HEK293 (cell line): ENCODE measurements around the gene CACNG4.

ENCODE experiments used
- CTCF ChIA-PET: fragments of 350-600 bp; formaldehyde crosslinking; extraction: SDS; loops from one replicate; lab custom pipeline; 2021; ENCODE audit warnings: antibody characterized with exemption; lab: Yijun Ruan, JAX
- POLR2A ChIA-PET: fragments of 300-600 bp; formaldehyde crosslinking; extraction: SDS; loops from one replicate; lab custom pipeline; 2020; ENCODE audit warnings: antibody characterized with exemption, inconsistent platforms; lab: Yijun Ruan, JAX
- H3K27ac ChIP-seq: fragments of 200-500 bp; sonication (Bioruptor generic); 2 replicates; pipeline ENCODE4 v1.5.1; 2014; ENCODE audit warnings: low read depth, low read length, control low read depth, inconsistent platforms; ENCODE audit errors: extremely low read depth
- H3K36me3 ChIP-seq, 2 experiments: fragments of 200-500 bp in 1 of 2; sonication (Bioruptor generic) in 1 of 2; 1 replicate in 1 of 2; 2 replicates in 1 of 2; pipeline ENCODE4 v1.5.1; 2014 to 2017; ENCODE audit warnings: inconsistent platforms in 2 of 2, low read length in 2 of 2; ENCODE audit not compliant: control insufficient read depth in 2 of 2, insufficient read depth in 1 of 2
- H3K4me1 ChIP-seq: fragments of 200-500 bp; sonication (Bioruptor generic); 2 replicates; pipeline ENCODE4 v1.5.1; 2014; ENCODE audit warnings: mild to moderate bottlenecking, low read length, inconsistent platforms; ENCODE audit not compliant: control insufficient read depth, insufficient read depth
- H3K4me3 ChIP-seq: 2 replicates; pipeline ENCODE4 v1.5.1; 2011; ENCODE audit warnings: low read depth, mild to moderate bottlenecking, control low read depth, low read length, moderate library complexity
- H3K9me3 ChIP-seq: fragments of 200-500 bp; sonication (Bioruptor generic); 2 replicates; pipeline ENCODE4 v1.5.1; 2014; ENCODE audit warnings: low read depth, low read length, inconsistent platforms; ENCODE audit not compliant: control insufficient read depth, insufficient read depth
- GLIS1 ChIP-seq: fragments of 450-650 bp; formaldehyde crosslinking; IDR thresholded peaks from 2 replicates; pipeline ENCODE4 v1.5.1; 2016; ENCODE audit warnings: missing biosample characterization, missing genetic modification characterization
- PBX3 ChIP-seq: sonication (generic); formaldehyde crosslinking; IDR thresholded peaks from 2 replicates; pipeline ENCODE4 v1.8.1; 2022; ENCODE audit warnings: mild to moderate bottlenecking, moderate library complexity, missing genetic modification reagents
- SP7 ChIP-seq: fragments of 450-650 bp; formaldehyde crosslinking; IDR thresholded peaks from 2 replicates; pipeline ENCODE4 v1.5.1; 2016; ENCODE audit warnings: missing biosample characterization, missing genetic modification characterization
- ZEB2 ChIP-seq: fragments of 450-650 bp; formaldehyde crosslinking; IDR thresholded peaks from 2 replicates; pipeline ENCODE4 v1.5.1; 2016; ENCODE audit warnings: missing biosample characterization, missing genetic modification characterization
- ZFP3 ChIP-seq: fragments of 450-650 bp; formaldehyde crosslinking; IDR thresholded peaks from 2 replicates; pipeline ENCODE4 v1.5.1; 2016; ENCODE audit warnings: low read depth, missing biosample characterization, missing genetic modification characterization
- ZFP69B ChIP-seq: fragments of 450-650 bp; formaldehyde crosslinking; IDR thresholded peaks from 2 replicates; pipeline ENCODE4 v1.5.1; 2016; ENCODE audit warnings: missing biosample characterization, missing genetic modification characterization
- ZNF114 ChIP-seq: fragments of 450-650 bp; formaldehyde crosslinking; IDR thresholded peaks from 2 replicates; pipeline ENCODE4 v1.5.0; 2017; ENCODE audit warnings: missing biosample characterization, missing genetic modification characterization
- ZNF184 ChIP-seq: fragments of 450-650 bp; IDR thresholded peaks from 2 replicates; pipeline ENCODE4 v1.5.1; 2018; ENCODE audit warnings: missing biosample characterization, mild to moderate bottlenecking, missing genetic modification characterization
- ZNF19 ChIP-seq: fragments of 450-650 bp; formaldehyde crosslinking; IDR thresholded peaks from 2 replicates; pipeline ENCODE4; 2016; ENCODE audit warnings: missing biosample characterization, missing genetic modification characterization, low read depth
- ZNF2 ChIP-seq: fragments of 450-650 bp; formaldehyde crosslinking; IDR thresholded peaks from 2 replicates; pipeline ENCODE4 v1.5.1; 2016; ENCODE audit warnings: missing biosample characterization, missing genetic modification characterization
- ZNF239 ChIP-seq: fragments of 450-650 bp; formaldehyde crosslinking; IDR thresholded peaks from 2 replicates; pipeline ENCODE4 v1.5.1; 2016; ENCODE audit warnings: missing biosample characterization, missing genetic modification characterization
- ZNF37A ChIP-seq: fragments of 450-650 bp; IDR thresholded peaks from 2 replicates; pipeline ENCODE4 v1.5.1; 2018; ENCODE audit warnings: missing biosample characterization, missing genetic modification characterization
- ZNF433 ChIP-seq: fragments of 450-650 bp; formaldehyde crosslinking; IDR thresholded peaks from 2 replicates; pipeline ENCODE4 v1.5.1; 2016; ENCODE audit warnings: missing biosample characterization, missing genetic modification characterization, low read depth
- ZNF529 ChIP-seq: fragments of 450-650 bp; formaldehyde crosslinking; IDR thresholded peaks from 2 replicates; pipeline ENCODE4 v1.5.1; 2017; ENCODE audit warnings: missing genetic modification characterization, missing biosample characterization; ENCODE audit not compliant: insufficient replicate concordance
- ZNF596 ChIP-seq: fragments of 450-650 bp; IDR thresholded peaks from 2 replicates; pipeline ENCODE4 v1.5.0; 2018; ENCODE audit warnings: missing biosample characterization, mild to moderate bottlenecking, missing genetic modification characterization, moderate library complexity
- ZNF621 ChIP-seq: fragments of 450-650 bp; formaldehyde crosslinking; IDR thresholded peaks from 2 replicates; pipeline ENCODE4 v1.5.1; 2017; ENCODE audit warnings: missing biosample characterization, missing genetic modification characterization
- ZNF837 ChIP-seq: fragments of 450-650 bp; formaldehyde crosslinking; IDR thresholded peaks from 2 replicates; pipeline ENCODE4 v1.5.1; 2016; ENCODE audit warnings: missing biosample characterization, missing genetic modification characterization
- TF ChIP-seq, protein P1 (sequence below): fragments of 450-650 bp; formaldehyde crosslinking; IDR thresholded peaks from 2 replicates; pipeline ENCODE4 v1.5.1; 2017; ENCODE audit warnings: missing biosample characterization, missing genetic modification characterization
- TF ChIP-seq, protein P2 (sequence below): fragments of 450-650 bp; formaldehyde crosslinking; IDR thresholded peaks from 2 replicates; pipeline ENCODE4 v1.5.1; 2016; ENCODE audit warnings: missing biosample characterization, missing genetic modification characterization
- TF ChIP-seq, protein P3 (sequence below): fragments of 450-650 bp; formaldehyde crosslinking; IDR thresholded peaks from 2 replicates; pipeline ENCODE4 v1.5.1; 2016; ENCODE audit warnings: missing biosample characterization, missing genetic modification characterization

Gene CACNG4

GRCh38 chr17:66934040-66934439 is 30.5 kb upstream of the CACNG4 start:
- POLR2A ChIA-PET: no interaction called here
- H3K4me1 ChIP-seq: no peaks in the 10 kb centered on the region
- H3K4me3 ChIP-seq: no peak overlapping the region
- TF ChIP-seq ZNF37A (tag by site-specific recombination) (no peak), ZNF621 (tag by site-specific recombination) (no peak), ZNF19 (tag by site-specific recombination) (no peak), ZNF837 (no peak), ZEB2 (tag by site-specific recombination) (no peak), SP7 (no peak), ZFP69B (tag by site-specific recombination) (no peak), ZNF433 (no peak), ZNF2 (tag by site-specific recombination) (no peak), ZFP3 (tag by site-specific recombination) (no peak), ZNF184 (tag by site-specific recombination) (no peak), ZNF239 (tag by site-specific recombination) (no peak), GLIS1 (tag by site-specific recombination) (no peak), ZNF114 (tag by site-specific recombination) (no peak), ZNF596 (tag by site-specific recombination) (no peak), PBX3 (CRISPR knock-in tag) (no peak)
- TF ChIP-seq, protein P1, sequence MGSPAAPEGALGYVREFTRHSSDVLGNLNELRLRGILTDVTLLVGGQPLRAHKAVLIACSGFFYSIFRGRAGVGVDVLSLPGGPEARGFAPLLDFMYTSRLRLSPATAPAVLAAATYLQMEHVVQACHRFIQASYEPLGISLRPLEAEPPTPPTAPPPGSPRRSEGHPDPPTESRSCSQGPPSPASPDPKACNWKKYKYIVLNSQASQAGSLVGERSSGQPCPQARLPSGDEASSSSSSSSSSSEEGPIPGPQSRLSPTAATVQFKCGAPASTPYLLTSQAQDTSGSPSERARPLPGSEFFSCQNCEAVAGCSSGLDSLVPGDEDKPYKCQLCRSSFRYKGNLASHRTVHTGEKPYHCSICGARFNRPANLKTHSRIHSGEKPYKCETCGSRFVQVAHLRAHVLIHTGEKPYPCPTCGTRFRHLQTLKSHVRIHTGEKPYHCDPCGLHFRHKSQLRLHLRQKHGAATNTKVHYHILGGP (tag by site-specific recombination): no peak
- TF ChIP-seq, protein P2, sequence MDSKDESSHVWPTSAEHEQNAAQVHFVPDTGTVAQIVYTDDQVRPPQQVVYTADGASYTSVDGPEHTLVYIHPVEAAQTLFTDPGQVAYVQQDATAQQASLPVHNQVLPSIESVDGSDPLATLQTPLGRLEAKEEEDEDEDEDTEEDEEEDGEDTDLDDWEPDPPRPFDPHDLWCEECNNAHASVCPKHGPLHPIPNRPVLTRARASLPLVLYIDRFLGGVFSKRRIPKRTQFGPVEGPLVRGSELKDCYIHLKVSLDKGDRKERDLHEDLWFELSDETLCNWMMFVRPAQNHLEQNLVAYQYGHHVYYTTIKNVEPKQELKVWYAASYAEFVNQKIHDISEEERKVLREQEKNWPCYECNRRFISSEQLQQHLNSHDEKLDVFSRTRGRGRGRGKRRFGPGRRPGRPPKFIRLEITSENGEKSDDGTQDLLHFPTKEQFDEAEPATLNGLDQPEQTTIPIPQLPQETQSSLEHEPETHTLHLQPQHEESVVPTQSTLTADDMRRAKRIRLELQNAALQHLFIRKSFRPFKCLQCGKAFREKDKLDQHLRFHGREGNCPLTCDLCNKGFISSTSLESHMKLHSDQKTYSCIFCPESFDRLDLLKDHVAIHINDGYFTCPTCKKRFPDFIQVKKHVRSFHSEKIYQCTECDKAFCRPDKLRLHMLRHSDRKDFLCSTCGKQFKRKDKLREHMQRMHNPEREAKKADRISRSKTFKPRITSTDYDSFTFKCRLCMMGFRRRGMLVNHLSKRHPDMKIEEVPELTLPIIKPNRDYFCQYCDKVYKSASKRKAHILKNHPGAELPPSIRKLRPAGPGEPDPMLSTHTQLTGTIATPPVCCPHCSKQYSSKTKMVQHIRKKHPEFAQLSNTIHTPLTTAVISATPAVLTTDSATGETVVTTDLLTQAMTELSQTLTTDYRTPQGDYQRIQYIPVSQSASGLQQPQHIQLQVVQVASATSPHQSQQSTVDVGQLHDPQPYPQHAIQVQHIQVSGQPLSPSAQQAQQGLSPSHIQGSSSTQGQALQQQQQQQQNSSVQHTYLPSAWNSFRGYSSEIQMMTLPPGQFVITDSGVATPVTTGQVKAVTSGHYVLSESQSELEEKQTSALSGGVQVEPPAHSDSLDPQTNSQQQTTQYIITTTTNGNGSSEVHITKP: no peak
- H3K36me3 ChIP-seq: no peaks in the 10 kb centered on the region
- CTCF ChIA-PET: no interaction called here
- H3K9me3 ChIP-seq: no peaks in the 10 kb centered on the region
- no peak overlapping the region for H3K27ac ChIP-seq

DNA sequence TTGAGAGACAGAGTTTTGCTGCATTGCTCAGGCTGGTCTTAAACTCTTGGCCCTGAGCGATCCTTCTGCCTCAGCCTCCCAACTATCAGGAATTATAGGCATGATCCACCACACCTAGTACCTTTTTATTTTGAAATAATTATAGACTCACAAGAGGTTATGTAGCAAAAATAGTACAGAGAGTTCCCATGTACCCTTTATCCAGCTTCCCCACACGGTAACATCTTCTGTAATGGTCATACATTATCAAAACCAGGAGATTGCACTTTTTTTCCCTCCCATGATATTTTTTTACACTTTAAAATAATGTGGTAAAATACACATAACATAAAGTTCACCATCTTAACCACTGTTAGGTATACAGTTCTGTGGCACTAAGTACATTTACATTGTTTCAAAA is 28.8 kb upstream of the CACNG4 start:
- TF ChIP-seq, protein P3, sequence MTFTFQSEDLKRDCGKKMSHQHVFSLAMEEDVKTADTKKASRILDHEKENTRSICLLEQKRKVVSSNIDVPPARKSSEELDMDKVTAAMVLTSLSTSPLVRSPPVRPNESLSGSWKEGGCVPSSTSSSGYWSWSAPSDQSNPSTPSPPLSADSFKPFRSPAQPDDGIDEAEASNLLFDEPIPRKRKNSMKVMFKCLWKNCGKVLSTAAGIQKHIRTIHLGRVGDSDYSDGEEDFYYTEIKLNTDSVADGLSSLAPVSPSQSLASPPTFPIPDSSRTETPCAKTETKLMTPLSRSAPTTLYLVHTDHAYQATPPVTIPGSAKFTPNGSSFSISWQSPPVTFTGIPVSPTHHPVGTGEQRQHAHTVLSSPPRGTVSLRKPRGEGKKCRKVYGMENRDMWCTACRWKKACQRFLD (tag by site-specific recombination): no peak
- peak; percentile 93 for TF ChIP-seq ZNF529 (tag by site-specific recombination)
- Histone ChIP-seq H3K36me3 (no peaks in the 10 kb centered on the region), H3K4me1 (no peaks in the 10 kb centered on the region), H3K27ac (no peak overlapping the region), H3K9me3 (no peaks in the 10 kb centered on the region), H3K4me3 (no peak overlapping the region)
- ChIA-PET CTCF (interaction anchor here (0.6 kb wide), 1 partner anchor 220 kb away, joined by 3 read pairs; no protein-coding TSS in a partner anchor), POLR2A (interaction anchor here (0.7 kb wide), 1 partner anchor 100 kb away, joined by 3 read pairs; no protein-coding TSS in a partner anchor)
